H1 (cell line): ENCODE results near the gene RNF212B. TPM values are rescaled to one million over a fixed set of nuclear protein-coding genes. Genes with fewer than 3 reads are reported as not detected.

Experiments
- CTCF ChIA-PET: fragments of 300-600 bp; sonication (Branson Sonifier 250); formaldehyde crosslinking; loops from one replicate; lab custom pipeline; 2021; ENCODE audit not compliant: partially characterized antibody; lab: Charles Lee
- POLR2A ChIA-PET: fragments of 300-600 bp; sonication (Branson Sonifier 250); formaldehyde crosslinking; loops from one replicate; lab custom pipeline; 2021; ENCODE audit warnings: inconsistent platforms; ENCODE audit not compliant: partially characterized antibody; lab: Charles Lee
- DNase-seq, 2 experiments: peaks; one replicate each; pipeline versions ENCODE4 v3.0.0 to v3.0.0-alpha.2; 2010 to 2022; ENCODE audit warnings: low spot score in 2 of 2, low read depth in 1 of 2, mixed read lengths in 1 of 2
- FAIRE-seq: peaks from 2 replicates; lab custom pipeline; 2011; peaks lifted over from hg19 to GRCh38; lab: Jason Lieb, UNC
- H2AFZ ChIP-seq: 2 replicates; pipeline ENCODE4 v1.8.1; 2012; ENCODE audit warnings: low read length, inconsistent platforms
- H2AK5ac ChIP-seq: 2 replicates; pipeline ENCODE4 v1.6.1; 2013; ENCODE audit warnings: low read depth, low read length
- H2BK120ac ChIP-seq: replicated peaks from 2 replicates; pipeline ENCODE3; 2013; ENCODE audit warnings: low read depth, low read length, inconsistent platforms
- H2BK12ac ChIP-seq: 2 replicates; pipeline ENCODE4 v1.6.1; 2013; ENCODE audit warnings: low read depth, low read length
- H2BK15ac ChIP-seq: 2 replicates; pipeline ENCODE4 v1.6.1; 2013; ENCODE audit warnings: low read length
- H2BK20ac ChIP-seq: 2 replicates; pipeline ENCODE4 v1.6.1; 2013; ENCODE audit warnings: low read length
- H2BK5ac ChIP-seq: 2 replicates; pipeline ENCODE4 v1.6.1; 2013; ENCODE audit warnings: low read depth, low read length
- H3K14ac ChIP-seq: 2 replicates; pipeline ENCODE4 v1.6.1; 2013; ENCODE audit warnings: inconsistent platforms; ENCODE audit not compliant: insufficient read length
- H3K18ac ChIP-seq: 2 replicates; pipeline ENCODE4 v1.6.1; 2013; ENCODE audit warnings: low read length; ENCODE audit errors: extremely low read depth
- H3K23ac ChIP-seq: 2 replicates; pipeline ENCODE4 v1.6.1; 2013; ENCODE audit warnings: inconsistent platforms; ENCODE audit not compliant: insufficient read length
- H3K23me2 ChIP-seq: 2 replicates; pipeline ENCODE4 v1.6.1; 2013; ENCODE audit warnings: low read depth, low read length
- H3K27ac ChIP-seq: 2 replicates; pipeline ENCODE4 v1.6.1; 2011; ENCODE audit warnings: low read depth, low read length, inconsistent platforms
- H3K27me3 ChIP-seq, 4 experiments: replicated peaks in 1 of 4; 1 replicate in 1 of 4; 2 replicates in 3 of 4; pipeline versions ENCODE4 v1.6.1 to v1.8.1; 2011 to 2013; ENCODE audit warnings: low read length in 3 of 4, mild to moderate bottlenecking in 3 of 4, inconsistent platforms in 2 of 4, mixed read lengths in 2 of 4, moderate library complexity in 1 of 4; ENCODE audit not compliant: control insufficient read depth in 3 of 4, insufficient read depth in 3 of 4; ENCODE audit errors: extremely low read depth in 1 of 4
- H3K36me3 ChIP-seq, 4 experiments: 2 replicates each; pipeline versions ENCODE4 v1.6.1 to v1.8.1; 2011 to 2013; ENCODE audit warnings: mild to moderate bottlenecking in 4 of 4, low read length in 3 of 4, moderate library complexity in 2 of 4, control low read depth in 1 of 4, inconsistent platforms in 1 of 4; ENCODE audit not compliant: insufficient read depth in 4 of 4, control insufficient read depth in 2 of 4
- H3K4ac ChIP-seq: replicated peaks from 2 replicates; pipeline ENCODE3; 2013; ENCODE audit warnings: low read length, low read depth, mixed read lengths, inconsistent platforms; ENCODE audit not compliant: insufficient read length
- H3K4me1 ChIP-seq, 4 experiments: replicated peaks in 1 of 4; 1 replicate in 1 of 4; 2 replicates in 3 of 4; pipeline versions ENCODE4 v1.6.1 to v1.8.1; 2011 to 2013; ENCODE audit warnings: low read length in 3 of 4, inconsistent platforms in 2 of 4, mixed read lengths in 1 of 4; ENCODE audit not compliant: insufficient read depth in 4 of 4, control insufficient read depth in 3 of 4
- H3K4me2 ChIP-seq, 2 experiments: 2 replicates each; pipeline versions ENCODE4 v1.6.1 to v1.8.1; 2011 to 2013; ENCODE audit warnings: low read depth in 2 of 2, low read length in 2 of 2, control low read depth in 1 of 2, inconsistent platforms in 1 of 2, mild to moderate bottlenecking in 1 of 2; ENCODE audit not compliant: insufficient read depth in 1 of 2
- H3K4me3 ChIP-seq, 4 experiments: fragments of 200-600, 300-600 bp in 1 of 4; sonication (generic), shearing (Covaris generic), sonication (Bioruptor Twin) in 1 of 4; 2 replicates each; pipeline versions ENCODE4 v1.5.1 to v1.8.1; 2011 to 2016; ENCODE audit warnings: low read length in 4 of 4, low read depth in 3 of 4, control low read depth in 2 of 4, inconsistent platforms in 2 of 4, mild to moderate bottlenecking in 2 of 4, mixed read lengths in 1 of 4, moderate library complexity in 1 of 4; ENCODE audit not compliant: insufficient read depth in 2 of 4; ENCODE audit errors: extremely low read depth in 1 of 4
- H3K56ac ChIP-seq: replicated peaks from 2 replicates; pipeline ENCODE3; 2013; ENCODE audit warnings: low read depth, mild to moderate bottlenecking, mixed read lengths, low read length, inconsistent platforms; ENCODE audit not compliant: insufficient read length
- H3K79me1 ChIP-seq: 2 replicates; pipeline ENCODE4 v1.6.1; 2013; ENCODE audit warnings: low read depth, low read length, control low read depth
- H3K79me2 ChIP-seq, 2 experiments: 2 replicates each; pipeline versions ENCODE4 v1.6.1 to v1.8.1; 2012 to 2013; ENCODE audit warnings: low read length in 2 of 2, mild to moderate bottlenecking in 2 of 2, inconsistent platforms in 1 of 2; ENCODE audit not compliant: insufficient read depth in 2 of 2, control insufficient read depth in 1 of 2
- H3K9ac ChIP-seq, 4 experiments: replicated peaks in 1 of 4; 1 replicate in 1 of 4; 2 replicates in 3 of 4; pipeline versions ENCODE4 v1.6.1 to v1.8.1; 2011 to 2013; ENCODE audit warnings: low read depth in 3 of 4, low read length in 3 of 4, control low read depth in 2 of 4, mild to moderate bottlenecking in 2 of 4, moderate library complexity in 2 of 4, inconsistent platforms in 1 of 4; ENCODE audit errors: extremely low read depth in 1 of 4
- H3K9me3 ChIP-seq, 2 experiments: 2 replicates each; pipeline versions ENCODE4 v1.6.1 to v1.8.1; 2012 to 2013; ENCODE audit warnings: mild to moderate bottlenecking in 2 of 2, moderate library complexity in 2 of 2, control low read depth in 1 of 2, inconsistent platforms in 1 of 2, low read depth in 1 of 2, low read length in 1 of 2, mixed read lengths in 1 of 2; ENCODE audit not compliant: insufficient read depth in 2 of 2
- H4K20me1 ChIP-seq, 2 experiments: replicated peaks in 1 of 2; 2 replicates each; pipeline versions ENCODE3 to v1.8.1; 2011 to 2013; ENCODE audit warnings: inconsistent platforms in 2 of 2, low read length in 2 of 2, mild to moderate bottlenecking in 1 of 2; ENCODE audit not compliant: insufficient read depth in 2 of 2, control insufficient read depth in 1 of 2
- H4K5ac ChIP-seq: 2 replicates; pipeline ENCODE4 v1.6.1; 2013; ENCODE audit warnings: low read length, low read depth, mixed read lengths, inconsistent platforms; ENCODE audit not compliant: insufficient read length
- H4K8ac ChIP-seq: 2 replicates; pipeline ENCODE4 v1.8.0; 2013; ENCODE audit warnings: mild to moderate bottlenecking, moderate library complexity, low read length, inconsistent platforms; ENCODE audit not compliant: insufficient read depth; ENCODE audit errors: extremely low read depth
- H4K91ac ChIP-seq: replicated peaks from 2 replicates; pipeline ENCODE3; 2013; ENCODE audit warnings: low read length, mixed read lengths, inconsistent platforms; ENCODE audit not compliant: insufficient read length
- WGBS, 2 experiments: shearing (Covaris generic) in 1 of 2; methylation state at CpG; one replicate each; pipeline versions ENCODE4 v1.1.6 to v1.1.7; 2013 to 2015; ENCODE audit warnings: low lambda C conversion rate in 2 of 2, mixed read lengths in 2 of 2, inconsistent platforms in 1 of 2, low coverage in 1 of 2, missing lambda C conversion rate in 1 of 2; ENCODE audit not compliant: insufficient replicate concordance in 2 of 2, insufficient coverage in 1 of 2, insufficient read length in 1 of 2; ENCODE audit errors: extremely low coverage in 1 of 2, missing lambda C conversion rate in 1 of 2; 5-methylcytosine and 5-hydroxymethylcytosine counted together
- polyA plus RNA-seq, 7 experiments: library from polyadenylated mRNA; depleted of rRNA in 3 of 7; stranded (reverse) in 5 of 7; unstranded in 2 of 7; fragments of >200 nt in 5 of 7; fragments of 200-250 nt in 2 of 7; gene quantifications; 1 replicate in 5 of 7; 2 replicates in 1 of 7; 4 replicates in 1 of 7; pipeline versions ENCODE4 v1.2.1 to v1.2.3, GENCODE V29; 2011 to 2013; ENCODE audit warnings: missing spikeins in 2 of 7, mixed read lengths in 2 of 7
- total RNA-seq: library from RNA; stranded (reverse); fragmentation: NEBNext Ultra II Directional; extraction: Animal tissue kit (Norgen Biotek cat#: 25700); gene quantifications from 2 replicates; pipeline ENCODE4 v1.2.1, GENCODE V29; 2021
- TF ChIP-seq, protein P1 (sequence below): IDR thresholded peaks from 2 replicates; pipeline ENCODE4 v1.6.1; 2012; ENCODE audit warnings: inconsistent platforms
- TF ChIP-seq, protein P2 (sequence below): IDR thresholded peaks from 2 replicates; pipeline ENCODE4 v1.6.1; 2012; ENCODE audit warnings: inconsistent platforms

RNF212B gene
- total and polyA plus RNA-seq, 2 of the 8 experiments (the other 6 are each of a cell fraction or from before 2014, with no cell fraction given), result 0.95 to 1.2 TPM

DNA sequence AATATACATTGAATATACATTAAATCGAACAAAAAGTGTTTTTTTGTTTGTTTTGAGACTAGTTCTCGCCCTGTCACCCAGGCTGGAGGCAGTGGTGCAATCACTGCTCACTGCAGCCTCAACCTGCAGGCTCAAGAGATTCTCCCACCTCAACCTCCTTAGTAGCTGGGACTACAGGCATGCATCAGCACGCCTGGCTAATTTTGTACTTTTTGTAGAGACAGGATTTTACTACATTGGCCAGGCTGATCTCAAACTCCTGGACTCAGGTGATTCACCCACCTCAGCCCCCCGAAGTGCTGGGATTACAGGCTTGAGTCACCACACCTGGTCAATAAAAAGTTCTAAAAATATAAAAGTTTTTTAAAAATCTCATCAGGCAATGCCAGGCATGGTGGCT is 10.2 kb upstream of the RNF212B start:
- DNase-seq, result no peak
- no peak for FAIRE-seq
- no peaks in the 10 kb centered on the region for H3K4me1 ChIP-seq
- no peak overlapping the region for H3K4me2 ChIP-seq
- no peak overlapping the region for H2BK12ac ChIP-seq
- H3K9me3 ChIP-seq, result peaks cover 2 to 10% of the 10 kb centered on the region in 2 experiments; a peak in 1 of 4 replicates
- POLR2A ChIA-PET, result no interaction called here
- H3K9ac ChIP-seq, result no peak overlapping the region
- no peaks in the 10 kb centered on the region for H4K20me1 ChIP-seq
- no peak overlapping the region for H3K14ac ChIP-seq
- no peak overlapping the region for H2AFZ ChIP-seq
- no peak overlapping the region for H2AK5ac ChIP-seq
- no peak overlapping the region for H3K23ac ChIP-seq
- H3K79me1 ChIP-seq, result no peaks in the 10 kb centered on the region
- no peak overlapping the region for H3K18ac ChIP-seq
- 76% methylated on average over 4 of the region's 4 CpGs; no CpG with 5 or more reads in 1 of the 2 experiments for WGBS, 2 experiments
- no peak overlapping the region for H2BK15ac ChIP-seq
- H2BK120ac ChIP-seq, result no peak overlapping the region
- H3K27ac ChIP-seq, result no peak overlapping the region
- no peak overlapping the region for H3K4ac ChIP-seq
- H3K23me2 ChIP-seq, result no peaks in the 10 kb centered on the region
- H3K4me3 ChIP-seq, result no peak overlapping the region
- H2BK20ac ChIP-seq, result no peak overlapping the region
- H3K27me3 ChIP-seq, result no peaks in the 10 kb centered on the region
- H2BK5ac ChIP-seq, result no peak overlapping the region
- H4K5ac ChIP-seq, result no peak overlapping the region
- H4K91ac ChIP-seq, result no peak overlapping the region
- H4K8ac ChIP-seq, result no peak overlapping the region
- H3K56ac ChIP-seq, result no peak overlapping the region
- no peaks in the 10 kb centered on the region for H3K36me3 ChIP-seq
- CTCF ChIA-PET, result interaction anchor here (1.0 kb wide), 2 partner anchors 38 to 67 kb away, joined by 3 read pairs; no protein-coding TSS in a partner anchor
- TF ChIP-seq, protein P1, sequence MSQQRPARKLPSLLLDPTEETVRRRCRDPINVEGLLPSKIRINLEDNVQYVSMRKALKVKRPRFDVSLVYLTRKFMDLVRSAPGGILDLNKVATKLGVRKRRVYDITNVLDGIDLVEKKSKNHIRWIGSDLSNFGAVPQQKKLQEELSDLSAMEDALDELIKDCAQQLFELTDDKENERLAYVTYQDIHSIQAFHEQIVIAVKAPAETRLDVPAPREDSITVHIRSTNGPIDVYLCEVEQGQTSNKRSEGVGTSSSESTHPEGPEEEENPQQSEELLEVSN, result no peak
- TF ChIP-seq, protein P2, sequence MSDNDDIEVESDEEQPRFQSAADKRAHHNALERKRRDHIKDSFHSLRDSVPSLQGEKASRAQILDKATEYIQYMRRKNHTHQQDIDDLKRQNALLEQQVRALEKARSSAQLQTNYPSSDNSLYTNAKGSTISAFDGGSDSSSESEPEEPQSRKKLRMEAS, result no peak
- no peaks in the 10 kb centered on the region for H3K79me2 ChIP-seq
